Measurements from ENCODE around the gene HSPA1A. TPM values are rescaled to one million over a fixed set of nuclear protein-coding genes. Genes with fewer than 3 reads are reported as not detected.
"Not testable (repeated sequence)": the region's sequence is repeated elsewhere in the genome, so short reads cannot be mapped to it uniquely, and the experiment has no call there.

HSPA1A gene
- total RNA-seq, 1 experiment from 2014 or later: 51.2 TPM

GRCh38 chr6:31792761-31793171, 22.6 kb upstream of the HSPA1A start:
- no peak overlapping the region for H2BK20ac ChIP-seq (ENCODE audit: low read depth, low read length, poor library complexity, severe bottlenecking)
- no peak overlapping the region for H3T11ph ChIP-seq (ENCODE audit: low read length)
- no peaks in the 10 kb centered on the region for H3K27me3 ChIP-seq (ENCODE audit: insufficient read depth, low read length)
- no CpG with 5 or more reads among the region's 12 CpGs for WGBS (ENCODE audit: extremely low coverage, insufficient read length, low lambda C conversion rate)
- no peak overlapping the region for H3K27ac ChIP-seq (ENCODE audit: insufficient read length, low read depth, low read length)
- H3K56ac ChIP-seq (ENCODE audit: insufficient read length, low read depth, low read length): no peak overlapping the region
- no peaks in the 10 kb centered on the region for H3K79me1 ChIP-seq (ENCODE audit: insufficient read depth, low read depth, low read length, poor library complexity, severe bottlenecking)
- no peaks in the 10 kb centered on the region for H3K9me3 ChIP-seq (ENCODE audit: control insufficient read depth, low read depth, low read length)
- H3K14ac ChIP-seq (ENCODE audit: insufficient read depth, low read length): no peak overlapping the region
- no peak overlapping the region for H3K9ac ChIP-seq (ENCODE audit: extremely low read depth, insufficient read length, low read length)
- H3K79me2 ChIP-seq (ENCODE audit: insufficient read depth, low read length): peaks cover 2% of the 10 kb centered on the region; the same call in 1 of the 2 replicates
- no peak overlapping the region for H4K8ac ChIP-seq (replicated peaks; ENCODE audit: insufficient read length, low read depth, low read length)
- no peaks in the 10 kb centered on the region for H3K4me1 ChIP-seq (ENCODE audit: insufficient read depth, low read length)
- no peak overlapping the region for H3K4me2 ChIP-seq (ENCODE audit: insufficient read depth, insufficient read length, low read length)
- H2AK5ac ChIP-seq (ENCODE audit: insufficient read length, low read length): no peak overlapping the region
- H4K91ac ChIP-seq (ENCODE audit: insufficient read length, low read depth, low read length): no peak overlapping the region
- TF ChIP-seq CTCF (conservative IDR thresholded peaks at IDR 0.05): no peak
- H2BK15ac ChIP-seq (ENCODE audit: low read depth, low read length): no peak overlapping the region
- H3K18ac ChIP-seq (ENCODE audit: insufficient read length, low read depth, low read length): no peak overlapping the region
- no peak overlapping the region for H2BK5ac ChIP-seq (ENCODE audit: insufficient read length, low read length)
- no peak overlapping the region for H3K23ac ChIP-seq (ENCODE audit: insufficient read length, low read depth, low read length)
- H3K9me3 Mint-ChIP-seq: no peaks in the 10 kb centered on the region
- no peaks in the 10 kb centered on the region for H3K27me3 Mint-ChIP-seq (ENCODE audit: low read depth)
- H3K36me3 Mint-ChIP-seq (ENCODE audit: insufficient read depth in 1 of 3, low read depth in 3 of 3): peaks cover 19 to 59% (median 46%) of the 10 kb centered on the region in 3 experiments
- peaks cover 10% of the 10 kb centered on the region in 2 experiments for H3K4me1 Mint-ChIP-seq
- no peak overlapping the region for H2AFZ ChIP-seq (ENCODE audit: low read length)
- no peak overlapping the region for H3K4ac ChIP-seq (ENCODE audit: low read depth, low read length)
- peaks cover 3% of the 10 kb centered on the region for H4K20me1 ChIP-seq (ENCODE audit: control insufficient read depth, insufficient read depth, insufficient read length)
- H3K4me3 Mint-ChIP-seq: no peak overlapping the region; a peak in 1 of 5 replicates
- no peak overlapping the region for H2BK120ac ChIP-seq (ENCODE audit: low read depth, low read length, poor library complexity, severe bottlenecking)
- no peak overlapping the region for H4K5ac ChIP-seq (ENCODE audit: insufficient read length, low read depth, low read length)
- H2BK12ac ChIP-seq (ENCODE audit: insufficient read length, low read depth, low read length): no peak overlapping the region
- DNase-seq: no peak
- H3K23me2 ChIP-seq (ENCODE audit: insufficient read length, low read depth, low read length, poor library complexity, severe bottlenecking): peaks cover 3% of the 10 kb centered on the region
- peak overlapping the region in 1 of 3 experiments; percentile 59; a peak in 1 of 7 replicates for H3K27ac Mint-ChIP-seq

- H4K5ac ChIP-seq (ENCODE audit: insufficient read length, low read depth, low read length); H4K20me1 ChIP-seq (ENCODE audit: control insufficient read depth, insufficient read depth, insufficient read length); H3K79me2 ChIP-seq (ENCODE audit: insufficient read depth, low read length); H3K56ac ChIP-seq (ENCODE audit: insufficient read length, low read depth, low read length); H3K27ac Mint-ChIP-seq; H2BK5ac ChIP-seq (ENCODE audit: insufficient read length, low read length); H3K4ac ChIP-seq (ENCODE audit: low read depth, low read length); H2AFZ ChIP-seq (ENCODE audit: low read length); H3K14ac ChIP-seq (ENCODE audit: insufficient read depth, low read length); H3K27me3 ChIP-seq (ENCODE audit: insufficient read depth, low read length); DNase-seq; H2BK120ac ChIP-seq (ENCODE audit: low read depth, low read length, poor library complexity, severe bottlenecking); H2BK12ac ChIP-seq (ENCODE audit: insufficient read length, low read depth, low read length); H4K8ac ChIP-seq (replicated peaks; ENCODE audit: insufficient read length, low read depth, low read length); H2BK15ac ChIP-seq (ENCODE audit: low read depth, low read length); H3K9me3 Mint-ChIP-seq; H2AK5ac ChIP-seq (ENCODE audit: insufficient read length, low read length); H3K9me3 ChIP-seq (ENCODE audit: control insufficient read depth, low read depth, low read length); H3K27ac ChIP-seq (ENCODE audit: insufficient read length, low read depth, low read length); H3K23me2 ChIP-seq (ENCODE audit: insufficient read length, low read depth, low read length, poor library complexity, severe bottlenecking); H3K79me1 ChIP-seq (ENCODE audit: insufficient read depth, low read depth, low read length, poor library complexity, severe bottlenecking); H3K23ac ChIP-seq (ENCODE audit: insufficient read length, low read depth, low read length); H3K18ac ChIP-seq (ENCODE audit: insufficient read length, low read depth, low read length); H3T11ph ChIP-seq (ENCODE audit: low read length); H3K4me1 ChIP-seq (ENCODE audit: insufficient read depth, low read length); H2BK20ac ChIP-seq (ENCODE audit: low read depth, low read length, poor library complexity, severe bottlenecking); H4K91ac ChIP-seq (ENCODE audit: insufficient read length, low read depth, low read length); H3K4me1 Mint-ChIP-seq; H3K27me3 Mint-ChIP-seq (ENCODE audit: low read depth): not testable (repeated sequence)
- Histone ChIP-seq H3K4me2 (ENCODE audit: insufficient read depth, insufficient read length, low read length) (peak overlapping the region; percentile 77), H3K9ac (ENCODE audit: extremely low read depth, insufficient read length, low read length) (peak overlapping the region; percentile 26)
- H3K4me3 Mint-ChIP-seq: peak overlapping the region; percentile 98
- no CpG with 5 or more reads among the region's 6 CpGs for WGBS (ENCODE audit: extremely low coverage, insufficient read length, low lambda C conversion rate)
- peaks cover 19 to 61% (median 53%) of the 10 kb centered on the region in 3 experiments for H3K36me3 Mint-ChIP-seq (ENCODE audit: insufficient read depth in 1 of 3, low read depth in 3 of 3)
Measured at GRCh38 chr6:31793927-31794245, 21.5 kb upstream of the HSPA1A start.
